Stimulated activated CD8-positive, alpha-beta memory T cell treated with anti-CD3 and anti-CD28 coated beads, Interleukin-15, amount 100 ng/mL, for 4 hours (primary cell): ENCODE measurements around the gene MAPT.

Source experiments
- DNase-seq, 2 donors: peaks; one replicate each; pipeline ENCODE4 v3.0.0-alpha.2; 2020; ENCODE audit warnings: low read depth in 2 of 2

The MAPT gene

DNA sequence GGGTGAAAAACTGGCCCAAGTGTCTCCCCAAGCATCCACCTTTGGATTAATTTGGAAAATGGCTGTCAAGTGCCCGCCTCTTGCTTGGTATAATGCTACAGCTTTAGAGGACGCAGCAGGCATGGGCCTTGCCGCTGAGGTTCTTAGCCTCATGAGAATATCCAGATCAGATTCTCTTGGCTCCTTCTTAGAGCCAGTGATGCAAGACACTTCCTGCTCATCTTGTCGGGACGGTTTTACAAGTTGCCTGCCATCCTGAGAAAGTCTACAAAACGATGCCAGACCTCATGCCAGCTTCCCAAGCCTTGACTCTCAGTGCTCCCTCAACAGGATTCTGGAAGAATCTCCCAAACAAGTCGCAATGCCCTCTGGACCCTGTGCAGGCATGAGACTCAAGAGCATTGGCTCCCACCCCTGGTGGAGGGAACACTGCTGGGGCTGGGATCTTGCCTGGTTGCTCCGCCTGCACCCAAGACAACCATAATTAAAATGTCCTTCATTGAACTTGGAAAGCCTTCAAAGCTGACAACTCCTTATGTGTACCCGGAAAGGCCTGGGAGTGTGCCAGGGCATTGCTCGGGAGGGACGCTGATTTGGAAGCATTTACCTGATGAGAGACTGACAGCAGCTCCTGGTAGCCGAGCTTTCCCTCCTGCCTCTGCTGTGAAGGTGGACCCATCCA is 78.9 kb downstream of the MAPT start:
- DNase-seq = no peak

DNA sequence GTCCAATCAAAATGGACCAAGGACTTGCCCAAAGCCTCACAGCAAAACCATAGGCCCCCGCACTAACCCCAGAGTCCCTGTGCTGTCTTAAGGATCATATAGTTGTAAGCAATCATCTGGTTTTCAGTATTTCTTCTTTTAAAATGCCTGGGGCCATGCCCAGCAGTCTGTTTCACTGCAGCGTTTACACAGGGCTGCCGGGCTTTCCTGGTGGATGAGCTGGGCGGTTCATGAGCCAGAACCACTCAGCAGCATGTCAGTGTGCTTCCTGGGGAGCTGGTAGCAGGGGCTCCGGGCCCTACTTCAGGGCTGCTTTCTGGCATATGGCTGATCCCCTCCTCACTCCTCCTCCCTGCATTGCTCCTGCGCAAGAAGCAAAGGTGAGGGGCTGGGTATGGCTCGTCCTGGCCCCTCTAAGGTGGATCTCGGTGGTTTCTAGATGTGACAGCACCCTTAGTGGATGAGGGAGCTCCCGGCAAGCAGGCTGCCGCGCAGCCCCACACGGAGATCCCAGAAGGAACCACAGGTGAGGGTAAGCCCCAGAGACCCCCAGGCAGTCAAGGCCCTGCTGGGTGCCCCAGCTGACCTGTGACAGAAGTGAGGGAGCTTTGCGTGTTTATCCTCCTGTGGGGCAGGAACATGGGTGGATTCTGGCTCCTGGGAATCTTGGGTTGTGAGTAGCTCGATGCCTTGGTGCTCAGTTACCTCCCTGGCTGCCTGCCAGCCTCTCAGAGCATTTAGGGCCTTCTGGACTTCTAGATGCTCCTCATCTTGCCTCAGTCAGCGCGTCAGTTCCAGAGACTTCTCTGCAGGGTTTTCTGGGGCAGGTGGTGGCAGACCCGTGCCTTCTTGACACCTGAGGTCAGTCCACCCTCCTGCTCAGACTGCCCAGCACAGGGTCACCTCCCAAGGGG is 79.8 kb downstream of the MAPT start:
- no peak for DNase-seq

- no peak for DNase-seq
These were observed 80.7 kb downstream of the MAPT start for GRCh38 chr17:45974916-45975630.

DNA sequence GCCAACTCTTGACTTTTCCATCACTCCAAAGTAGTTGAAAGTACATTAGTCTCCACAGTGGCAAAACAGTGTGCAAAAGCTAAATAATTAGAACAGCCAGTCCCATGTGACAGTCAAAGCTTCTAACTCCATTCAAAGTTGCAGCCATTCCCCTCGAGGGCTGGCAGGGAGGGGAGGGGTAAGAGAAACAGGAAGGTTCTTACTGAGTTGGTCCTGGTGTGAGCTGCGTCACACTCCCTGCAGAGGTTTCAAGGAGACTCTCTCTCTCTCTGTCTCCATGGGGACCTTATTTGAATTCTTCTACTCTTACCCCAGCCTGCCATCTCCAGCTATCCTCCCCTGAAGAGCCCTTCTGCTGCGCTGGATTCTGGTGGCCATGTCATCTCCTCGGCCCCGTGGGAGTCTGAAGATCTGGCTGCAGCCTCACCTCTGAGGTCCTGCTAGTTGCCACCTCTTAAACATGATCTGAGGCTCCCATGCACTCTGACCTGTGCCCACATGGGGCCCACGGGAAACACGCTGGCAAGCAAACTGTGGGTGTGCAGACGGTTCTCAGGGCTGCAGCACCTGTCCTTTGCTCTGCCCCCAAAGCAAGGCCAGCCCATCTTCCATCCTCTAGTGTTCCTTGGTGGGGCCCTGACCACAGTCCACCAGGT is 81.4 kb downstream of the MAPT start:
- no peak for DNase-seq

DNA sequence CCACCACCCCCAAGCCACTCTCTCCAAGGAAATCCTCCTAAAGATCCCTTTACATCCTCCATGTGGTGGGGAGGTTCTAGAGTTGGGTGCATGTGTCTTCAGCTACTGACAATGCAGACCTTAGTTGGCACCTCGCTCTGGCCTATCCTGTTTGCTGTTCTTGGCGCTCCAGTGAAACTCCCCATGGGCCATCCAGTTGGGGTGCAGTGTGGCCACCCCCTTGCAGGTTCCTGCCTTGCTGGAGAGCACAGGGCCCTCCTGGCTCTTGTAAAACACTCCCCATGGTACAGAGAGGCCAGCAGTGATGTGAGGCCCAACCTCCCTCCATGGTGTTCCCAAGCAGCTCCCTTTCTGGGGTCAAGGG is 82.0 kb downstream of the MAPT start:
- DNase-seq = no peak

GRCh38 chr17:45976755-45977505 is 82.6 kb downstream of the MAPT start:
- no peak for DNase-seq

DNA sequence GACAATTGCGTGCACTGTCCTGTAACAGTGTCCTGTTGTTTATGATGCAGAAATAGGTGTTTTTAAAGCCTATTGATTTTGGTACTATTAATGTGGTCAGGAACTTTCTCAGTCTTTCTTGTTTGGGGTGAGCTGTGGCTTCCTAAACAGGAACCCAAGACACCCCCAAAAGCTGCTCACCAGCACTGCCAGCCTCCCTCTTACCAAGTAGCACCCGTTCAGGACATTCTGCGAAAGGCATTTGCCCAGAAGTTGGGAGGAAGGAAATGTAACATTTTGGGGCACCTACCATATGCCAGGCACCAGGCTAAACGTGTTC is 83.1 kb downstream of the MAPT start:
- no peak for DNase-seq

- no peak for DNase-seq
These were observed 83.7 kb downstream of the MAPT start for GRCh38 chr17:45977976-45978626.

DNA sequence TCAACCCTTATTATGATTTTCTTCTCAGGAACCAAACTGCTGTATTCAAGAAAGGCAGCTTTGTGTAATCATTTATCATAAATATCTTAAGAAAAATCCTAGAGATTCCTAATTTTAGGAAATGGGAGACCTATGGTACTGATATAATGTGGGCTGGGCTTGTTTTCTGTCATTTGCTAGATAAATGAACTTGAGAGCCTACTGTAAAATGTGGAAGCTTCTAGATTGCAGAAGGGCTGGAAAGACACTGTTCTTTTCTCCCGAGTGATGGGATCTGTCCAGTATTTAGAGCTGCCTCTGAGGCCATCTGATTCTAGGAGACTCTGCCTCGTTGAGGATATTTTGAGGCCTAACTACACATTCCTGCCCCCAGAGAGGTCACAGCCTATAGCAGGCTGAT is 84.8 kb downstream of the MAPT start:
- DNase-seq = no peak

DNA sequence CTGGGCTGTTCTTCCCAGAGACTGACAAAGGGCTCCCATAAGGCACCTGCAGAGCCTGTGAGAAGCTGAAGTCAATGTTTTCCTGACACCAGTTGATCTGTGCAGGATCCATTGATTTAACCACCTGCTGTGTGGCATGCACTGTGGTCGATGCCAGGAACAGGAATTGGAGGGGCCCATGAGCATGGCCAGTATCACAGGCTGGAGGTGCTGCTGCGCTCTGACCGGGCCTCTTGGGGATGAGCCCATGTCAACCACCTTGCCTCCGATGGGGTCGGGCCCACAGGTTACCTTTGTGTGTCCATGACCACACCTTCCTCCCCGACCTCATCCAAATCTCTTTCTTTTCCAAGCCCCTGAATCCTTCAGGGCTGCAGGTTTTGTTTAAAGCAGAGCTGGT is 86.5 kb downstream of the MAPT start:
- DNase-seq = no peak

GRCh38 chr17:45981306-45981705 is 87.0 kb downstream of the MAPT start:
- DNase-seq = no peak

GRCh38 chr17:45982791-45983613 is 88.6 kb downstream of the MAPT start:
- DNase-seq = no peak

- no peak for DNase-seq
These were observed 89.4 kb downstream of the MAPT start for GRCh38 chr17:45983614-45984310.

DNA sequence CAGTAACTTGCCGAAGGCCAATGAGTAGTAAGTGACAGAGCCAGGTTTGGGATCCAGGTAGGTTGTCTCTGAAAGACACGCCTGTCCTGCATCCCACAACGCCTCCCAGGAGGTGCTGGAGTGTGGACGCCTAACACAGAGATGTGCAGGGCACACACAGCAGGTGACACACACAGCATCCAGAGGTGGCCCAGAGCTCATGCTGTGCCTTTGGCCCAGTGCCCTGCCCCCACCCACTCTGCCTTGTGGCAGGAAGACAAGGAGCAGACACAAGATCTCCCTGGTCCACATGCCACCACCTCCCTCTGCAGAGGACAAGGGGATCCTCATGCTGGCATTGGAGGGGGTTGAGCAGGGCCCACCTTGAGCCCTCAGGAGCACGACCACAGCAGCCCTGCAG is 90.0 kb downstream of the MAPT start:
- no peak for DNase-seq

- DNase-seq = no peak
These were observed 91.1 kb downstream of the MAPT start for GRCh38 chr17:45985447-45985846.

DNA sequence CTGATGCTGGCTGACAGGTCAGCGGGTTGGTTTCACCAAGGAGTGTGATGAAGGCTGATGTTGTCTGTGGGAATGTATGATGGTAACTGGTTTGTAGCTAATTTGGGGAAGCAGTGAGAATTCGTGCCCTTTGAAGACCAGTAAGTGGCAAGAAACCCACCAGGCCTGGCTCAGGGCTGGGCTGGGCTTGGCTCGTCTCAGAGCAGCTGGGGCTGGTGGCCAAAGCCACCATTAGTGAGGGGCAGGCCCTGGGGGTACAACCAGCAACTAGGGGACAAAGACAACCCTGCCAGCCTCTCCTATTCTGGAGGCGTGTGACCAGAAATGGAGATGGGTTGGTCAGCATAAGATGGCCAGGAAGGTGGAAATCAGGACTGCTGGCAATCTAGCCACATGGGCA is 91.7 kb downstream of the MAPT start:
- DNase-seq = no peak

GRCh38 chr17:45987706-45988105 is 93.4 kb downstream of the MAPT start:
- no peak for DNase-seq

- DNase-seq = no peak
These were observed 95.4 kb downstream of the MAPT start for GRCh38 chr17:45989759-45990158.

DNA sequence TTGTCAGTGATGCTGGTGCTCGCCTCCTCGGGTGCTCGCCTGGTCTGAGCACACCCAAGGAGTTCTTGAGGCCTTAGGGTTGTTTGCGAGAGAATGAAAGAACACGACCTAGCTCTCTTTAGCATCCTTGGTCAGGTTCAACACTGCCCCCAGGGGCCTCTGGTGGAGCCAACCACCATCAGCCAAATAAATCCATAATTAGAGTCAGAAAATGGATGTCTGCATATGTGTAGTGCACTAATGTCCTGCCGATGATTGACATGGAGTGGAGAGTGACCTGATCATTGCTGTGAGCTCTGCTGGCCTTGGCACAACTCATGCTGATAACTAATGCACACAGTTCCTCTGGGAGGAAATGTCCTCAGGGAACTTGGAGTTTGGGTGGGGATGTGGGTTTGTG is 96.5 kb downstream of the MAPT start:
- no peak for DNase-seq

GRCh38 chr17:45991341-45991740 is 97.0 kb downstream of the MAPT start:
- no peak for DNase-seq
